Ishikawa (cell line): ENCODE data around the gene EIF3L.

ENCODE experiments used
- CEBPB ChIP-seq: IDR thresholded peaks from 2 replicates; pipeline ENCODE4 v1.6.1; 2012
- CREB1 ChIP-seq: IDR thresholded peaks from 2 replicates; pipeline ENCODE4 v1.6.1; 2012; ENCODE audit warnings: low read depth
- EGR1 ChIP-seq: IDR thresholded peaks from 2 replicates; pipeline ENCODE4 v1.6.1; 2012
- EP300 ChIP-seq: IDR thresholded peaks from 2 replicates; pipeline ENCODE4 v1.6.1; 2012; ENCODE audit warnings: borderline replicate concordance
- FOXM1 ChIP-seq: IDR thresholded peaks from 2 replicates; pipeline ENCODE4 v1.6.1; 2012; ENCODE audit warnings: low read depth, borderline replicate concordance
- NFIC ChIP-seq: IDR thresholded peaks from 2 replicates; pipeline ENCODE4 v1.6.1; 2012
- RAD21 ChIP-seq: IDR thresholded peaks from 2 replicates; pipeline ENCODE4 v1.6.1; 2012; ENCODE audit warnings: low read depth
- REST ChIP-seq: IDR thresholded peaks from 2 replicates; pipeline ENCODE4 v1.6.1; 2012; ENCODE audit warnings: low read depth, mild to moderate bottlenecking
- TAF1 ChIP-seq: IDR thresholded peaks from 2 replicates; pipeline ENCODE4 v1.6.1; 2012; ENCODE audit warnings: low read depth, mild to moderate bottlenecking
- TCF12 ChIP-seq: IDR thresholded peaks from 2 replicates; pipeline ENCODE4 v1.6.1; 2012; ENCODE audit warnings: low read depth
- TEAD4 ChIP-seq: IDR thresholded peaks from 2 replicates; pipeline ENCODE4 v1.6.1; 2012
- USF1 ChIP-seq: IDR thresholded peaks from 2 replicates; pipeline ENCODE4 v1.6.1; 2012
- YY1 ChIP-seq: IDR thresholded peaks from 2 replicates; pipeline ENCODE4 v1.6.1; 2012; ENCODE audit warnings: low read depth
- ZBTB7A ChIP-seq: IDR thresholded peaks from 2 replicates; pipeline ENCODE4 v1.6.1; 2012; ENCODE audit warnings: low read depth
- TF ChIP-seq, protein P1 (sequence below): IDR thresholded peaks from 2 replicates; pipeline ENCODE4 v1.6.1; 2012

EIF3L gene

GRCh38 chr22:37918580-37919270 is 69.5 kb downstream of the EIF3L start:
- TF ChIP-seq RAD21: no peak
- TF ChIP-seq CREB1: no peak
- TF ChIP-seq REST: no peak
- TF ChIP-seq USF1: no peak
- no peak for TF ChIP-seq EP300
- TF ChIP-seq EGR1: no peak
- no peak for TF ChIP-seq ZBTB7A
- TF ChIP-seq TCF12: no peak
- TF ChIP-seq YY1: no peak
- no peak for TF ChIP-seq NFIC
- no peak for TF ChIP-seq FOXM1
- TF ChIP-seq, protein P1, sequence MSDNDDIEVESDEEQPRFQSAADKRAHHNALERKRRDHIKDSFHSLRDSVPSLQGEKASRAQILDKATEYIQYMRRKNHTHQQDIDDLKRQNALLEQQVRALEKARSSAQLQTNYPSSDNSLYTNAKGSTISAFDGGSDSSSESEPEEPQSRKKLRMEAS: no peak
- no peak for TF ChIP-seq TEAD4
- TF ChIP-seq CEBPB: no peak
- TF ChIP-seq TAF1: no peak

- TF ChIP-seq FOXM1: no peak
- no peak for TF ChIP-seq CEBPB
- TF ChIP-seq EP300: no peak
- TF ChIP-seq NFIC: no peak
- TF ChIP-seq ZBTB7A: no peak
- TF ChIP-seq TEAD4: no peak
- no peak for TF ChIP-seq TCF12
- TF ChIP-seq TAF1: no peak
- no peak for TF ChIP-seq RAD21
- TF ChIP-seq YY1: no peak
- no peak for TF ChIP-seq REST
- TF ChIP-seq, protein P1: no peak
- no peak for TF ChIP-seq CREB1
- TF ChIP-seq USF1: no peak
- no peak for TF ChIP-seq EGR1
These were observed 70.9 kb downstream of the EIF3L start for GRCh38 chr22:37920126-37920525.

DNA sequence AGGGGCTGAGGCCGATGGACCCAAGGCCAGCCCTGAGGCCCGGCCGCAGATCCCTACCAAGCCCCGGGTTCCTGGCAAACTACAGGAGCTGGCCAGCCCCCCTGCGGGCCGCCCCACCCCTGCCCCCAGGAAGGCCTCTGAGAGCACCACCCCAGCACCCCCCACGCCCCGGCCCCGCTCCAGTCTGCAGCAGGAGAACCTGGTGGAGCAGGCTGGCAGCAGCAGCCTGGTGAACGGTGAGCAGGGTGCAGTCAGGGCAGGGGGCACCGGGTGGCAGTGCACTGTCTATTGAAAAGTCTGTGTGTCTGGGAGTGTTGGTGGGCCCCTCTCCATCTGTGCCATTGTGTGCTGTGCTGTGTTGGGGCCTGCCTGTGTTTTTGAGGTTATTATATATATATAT is 73.0 kb downstream of the EIF3L start:
- TF ChIP-seq CREB1 (no peak), EP300 (no peak), NFIC (no peak), ZBTB7A (no peak), FOXM1 (no peak), CEBPB (no peak), RAD21 (no peak), TAF1 (no peak), EGR1 (no peak), TCF12 (no peak), USF1 (no peak), REST (no peak), YY1 (no peak)
- TF ChIP-seq, protein P1: no peak
